ENCODE results near the gene ELANE.

The ELANE gene

DNA sequence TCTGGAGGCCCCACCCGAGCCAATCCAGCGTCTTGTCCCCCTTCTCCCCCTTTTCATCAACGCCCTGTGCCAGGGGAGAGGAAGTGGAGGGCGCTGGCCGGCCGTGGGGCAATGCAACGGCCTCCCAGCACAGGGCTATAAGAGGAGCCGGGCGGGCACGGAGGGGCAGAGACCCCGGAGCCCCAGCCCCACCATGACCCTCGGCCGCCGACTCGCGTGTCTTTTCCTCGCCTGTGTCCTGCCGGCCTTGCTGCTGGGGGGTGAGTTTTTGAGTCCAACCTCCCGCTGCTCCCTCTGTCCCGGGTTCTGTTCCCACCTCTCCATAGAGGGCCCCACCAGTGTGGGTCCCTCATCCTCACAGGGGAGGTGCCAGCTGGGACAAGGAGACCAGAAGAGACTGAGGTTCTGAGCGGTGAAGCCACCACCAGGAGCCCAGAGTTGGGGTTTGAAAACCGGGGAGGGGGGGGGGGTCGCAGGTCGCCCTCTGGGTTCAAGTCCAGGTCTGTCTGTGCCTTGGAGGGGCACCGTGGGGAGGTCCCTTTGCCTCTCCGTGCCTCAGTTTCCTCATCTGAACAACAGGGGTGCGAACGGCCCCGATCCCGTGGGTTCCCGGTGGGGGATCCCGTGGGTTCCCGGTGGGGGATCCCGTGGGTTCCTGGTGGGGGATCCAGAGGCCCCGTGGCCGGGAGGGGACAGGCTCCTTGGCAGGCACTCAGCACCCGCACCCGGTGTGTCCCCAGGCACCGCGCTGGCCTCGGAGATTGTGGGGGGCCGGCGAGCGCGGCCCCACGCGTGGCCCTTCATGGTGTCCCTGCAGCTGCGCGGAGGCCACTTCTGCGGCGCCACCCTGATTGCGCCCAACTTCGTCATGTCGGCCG lies at the start of gene ELANE:
Gene ELANE (plus strand): TSS at position 168 of the 878 bp plus-strand sequence. CDS start 26 bp downstream, at position 194.
- DNase-seq, result no peak

GRCh38 chr19:802498-803098 lies 49.5 kb upstream of the ELANE start:
- no peak for DNase-seq

DNA sequence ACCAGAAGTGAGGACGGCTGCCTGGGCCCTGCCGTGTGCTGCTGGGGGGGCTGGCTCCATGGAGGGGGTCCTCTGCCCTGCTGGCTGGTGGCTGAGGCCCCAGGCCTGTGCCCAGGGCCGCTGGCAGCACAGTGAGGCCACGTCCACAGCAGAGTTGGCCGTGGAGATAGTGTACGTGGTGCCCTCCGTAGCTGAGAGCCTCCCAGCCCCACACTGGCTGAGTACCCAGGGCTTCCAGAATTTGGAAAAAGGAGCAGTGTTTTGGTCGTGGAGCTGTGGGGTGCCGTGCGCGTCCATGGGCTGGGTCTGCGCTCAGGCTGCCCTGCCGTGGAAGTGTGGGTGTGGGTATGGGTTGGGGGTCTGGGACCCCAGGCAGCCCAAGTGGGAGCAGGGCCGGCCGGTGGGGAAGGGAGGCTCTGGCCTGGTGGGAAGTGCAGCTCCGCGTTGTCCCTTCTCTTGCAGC lies 49.0 kb upstream of the ELANE start:
- DNase-seq, result no peak

DNA sequence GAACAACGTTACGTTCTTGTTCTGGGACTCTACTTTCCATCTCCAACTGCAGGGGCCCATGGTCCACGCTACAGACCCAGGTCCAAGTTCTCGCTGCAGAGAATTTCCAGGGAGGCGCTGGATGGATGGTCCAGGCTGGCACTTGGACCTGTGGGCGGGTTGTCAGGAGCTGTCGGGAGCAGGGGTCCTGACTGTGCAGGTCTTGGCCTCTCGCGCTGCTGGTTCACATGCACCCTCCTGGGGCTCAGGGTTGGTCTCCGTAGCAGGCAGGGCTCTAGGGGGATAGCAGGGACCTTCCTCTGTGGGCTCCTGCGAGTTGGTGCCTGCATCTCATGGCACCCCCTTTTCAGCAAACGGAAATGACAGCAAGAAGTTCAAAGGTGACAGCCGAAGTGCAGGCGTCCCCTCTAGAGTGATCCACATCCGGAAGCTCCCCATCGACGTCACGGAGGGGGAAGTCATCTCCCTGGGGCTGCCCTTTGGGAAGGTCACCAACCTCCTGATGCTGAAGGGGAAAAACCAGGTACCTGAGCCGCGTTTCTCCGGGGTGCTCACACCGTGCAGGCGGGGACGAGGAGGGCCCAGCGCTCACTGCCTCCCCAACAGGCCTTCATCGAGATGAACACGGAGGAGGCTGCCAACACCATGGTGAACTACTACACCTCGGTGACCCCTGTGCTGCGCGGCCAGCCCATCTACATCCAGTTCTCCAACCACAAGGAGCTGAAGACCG lies 48.3 kb upstream of the ELANE start:
- no peak for DNase-seq

- no peak for DNase-seq
These were observed 47.5 kb upstream of the ELANE start for GRCh38 chr19:804419-805165.

DNA sequence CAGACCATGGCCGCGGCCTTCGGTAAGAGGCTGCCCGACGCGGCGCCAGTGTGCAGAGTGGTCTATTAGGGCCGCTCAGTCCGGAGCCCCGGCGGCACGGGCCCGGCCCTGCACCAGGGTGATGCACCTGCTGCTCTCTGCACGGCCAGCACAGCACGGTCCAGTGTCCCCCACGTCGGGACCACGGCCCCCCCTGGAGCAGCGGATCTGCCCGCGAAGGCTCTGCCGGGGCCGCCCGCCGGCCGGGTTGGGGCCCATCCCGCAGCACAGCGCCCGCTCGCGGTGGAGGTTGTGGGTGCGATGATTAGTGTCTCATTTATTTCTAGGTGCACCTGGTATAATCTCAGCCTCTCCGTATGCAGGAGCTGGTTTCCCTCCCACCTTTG lies 46.9 kb upstream of the ELANE start:
- DNase-seq, result no peak

- DNase-seq, result no peak
These were observed 46.2 kb upstream of the ELANE start for GRCh38 chr19:805600-806550.

DNA sequence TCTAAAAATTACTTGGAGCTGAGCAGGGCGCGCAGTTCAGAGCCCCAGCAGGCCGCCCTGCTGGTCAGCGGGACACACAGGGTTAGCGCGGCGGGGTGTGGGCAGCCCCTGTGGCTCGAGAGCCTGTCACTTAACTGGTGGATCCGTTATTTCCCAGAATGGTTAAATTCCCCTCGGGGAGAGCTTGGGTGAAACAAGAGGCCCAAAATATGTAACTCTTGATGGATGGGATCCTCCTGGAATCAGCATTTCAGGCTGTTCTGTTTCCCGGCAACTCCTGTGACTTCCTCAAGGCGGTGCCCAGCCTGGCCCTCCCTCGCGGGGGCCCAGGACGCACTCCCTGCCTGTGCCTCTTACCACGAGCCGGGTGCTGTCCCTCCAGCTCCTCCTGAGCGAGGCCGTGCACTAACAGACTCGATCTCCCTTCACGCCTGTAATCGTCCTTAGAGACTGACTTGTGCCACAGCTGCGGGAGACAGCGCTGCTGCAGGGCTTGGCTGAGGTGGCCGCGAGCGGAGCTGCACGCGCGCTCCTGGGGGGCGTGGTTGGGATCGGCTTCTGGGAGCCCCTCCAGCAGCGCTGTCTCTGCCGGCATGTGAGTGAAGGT lies 45.2 kb upstream of the ELANE start:
- DNase-seq, result no peak

GRCh38 chr19:807627-808422 lies 44.3 kb upstream of the ELANE start:
- no peak for DNase-seq

- no peak for DNase-seq
These were observed 43.7 kb upstream of the ELANE start for GRCh38 chr19:808423-808775.

GRCh38 chr19:810077-810855 lies 41.8 kb upstream of the ELANE start:
- no peak for DNase-seq

DNA sequence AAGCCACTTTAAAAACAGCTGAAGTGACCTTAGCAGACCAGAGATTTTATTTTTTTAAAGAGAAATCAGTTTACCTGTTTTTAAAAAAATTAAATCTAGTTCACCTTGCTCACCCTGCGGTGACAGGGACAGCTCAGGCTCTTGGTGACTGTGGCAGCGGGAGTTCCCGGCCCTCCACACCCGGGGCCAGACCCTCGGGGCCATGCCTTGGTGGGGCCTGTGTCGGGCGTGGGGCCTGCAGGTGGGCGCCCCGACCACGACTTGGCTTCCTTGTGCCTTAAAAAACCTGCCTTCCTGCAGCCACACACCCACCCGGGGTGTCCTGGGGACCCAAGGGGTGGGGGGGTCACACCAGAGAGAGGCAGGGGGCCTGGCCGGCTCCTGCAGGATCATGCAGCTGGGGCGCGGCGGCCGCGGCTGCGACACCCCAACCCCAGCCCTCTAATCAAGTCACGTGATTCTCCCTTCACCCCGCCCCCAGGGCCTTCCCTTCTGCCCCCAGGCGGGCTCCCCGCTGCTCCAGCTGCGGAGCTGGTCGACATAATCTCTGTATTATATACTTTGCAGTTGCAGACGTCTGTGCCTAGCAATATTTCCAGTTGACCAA lies 41.1 kb upstream of the ELANE start:
- DNase-seq, result no peak

GRCh38 chr19:811506-812048 lies 40.5 kb upstream of the ELANE start:
- DNase-seq, result no peak

GRCh38 chr19:812049-812746 lies 39.9 kb upstream of the ELANE start:
- DNase-seq, result no peak

DNA sequence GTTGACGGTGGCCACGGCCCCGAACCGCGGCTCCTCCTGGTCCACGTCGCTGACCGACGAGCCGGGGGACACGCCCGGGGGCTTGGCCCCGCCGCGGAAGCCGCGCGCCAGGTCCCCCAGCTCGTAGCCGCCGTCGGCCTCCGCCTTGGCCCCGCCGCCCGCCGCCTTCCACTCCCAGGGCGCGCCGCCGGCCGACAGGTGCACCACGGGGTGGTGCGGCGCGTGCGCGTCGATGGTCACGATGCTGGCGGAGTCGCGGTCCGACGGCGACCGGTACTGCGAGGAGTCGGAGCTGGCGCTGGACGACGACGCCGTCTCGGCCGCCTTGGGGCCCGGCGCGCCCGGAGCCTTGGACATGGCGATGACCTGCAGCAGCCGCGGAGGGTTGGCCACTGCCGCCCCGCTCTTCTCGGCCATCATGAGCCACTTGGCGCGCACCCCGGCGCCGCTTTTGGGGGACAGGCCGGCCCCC lies 39.3 kb upstream of the ELANE start:
- no peak for DNase-seq

GRCh38 chr19:813219-814151 lies 38.6 kb upstream of the ELANE start:
- no peak for DNase-seq
